Right atrium auricular region (tissue), 2 donors: Measurements from ENCODE around the gene JARID2. TPM values are rescaled to one million over a fixed set of nuclear protein-coding genes. Genes with fewer than 3 reads are reported as not detected.

Experiments
- DNase-seq: peaks from one replicate; pipeline ENCODE4 v3.0.0-alpha.2; 2019; ENCODE audit warnings: low spot score
- H3K27ac ChIP-seq, 2 donors: fragments of 200-600 bp; sonication (generic); 1 replicate in 1 of 2; 2 replicates in 1 of 2; pipeline ENCODE4 v1.5.1; 2016 to 2019
- H3K27me3 ChIP-seq, 2 donors: fragments of 200-600 bp; sonication (generic); one replicate each; pipeline versions ENCODE4 v1.5.1 to v1.6.0; 2017 to 2019
- H3K36me3 ChIP-seq: fragments of 200-600 bp; sonication (generic); one replicate; pipeline ENCODE4 v1.5.1; 2016
- H3K4me1 ChIP-seq, 2 donors: fragments of 200-600 bp; sonication (generic); one replicate each; pipeline versions ENCODE4 v1.5.1 to v1.6.0; 2017 to 2019
- H3K4me3 ChIP-seq, 2 donors: fragments of 200-600 bp; sonication (generic); 1 replicate in 1 of 2; 2 replicates in 1 of 2; pipeline ENCODE4 v1.5.1; 2017 to 2019; ENCODE audit warnings: mild to moderate bottlenecking in 1 of 2, moderate library complexity in 1 of 2
- H3K9me3 ChIP-seq, 2 donors: fragments of 200-600 bp; sonication (generic); one replicate each; pipeline ENCODE4 v1.5.1; 2019
- total RNA-seq, 2 donors: library from RNA; depleted of rRNA; stranded (reverse); fragments of >200 nt; gene quantifications; one replicate each; pipeline ENCODE4 v1.1.0, GENCODE V29; 2016
- TF ChIP-seq, protein P1 (sequence below), 2 donors: fragments of 200-600 bp; sonication (generic); IDR thresholded peaks; one replicate each; pipeline ENCODE4 v1.5.1; 2019; ENCODE audit warnings: antibody characterized with exemption in 2 of 2

Gene JARID2
- total RNA-seq, 2 donors from 2014 or later = 6.5 to 6.7 TPM

DNA sequence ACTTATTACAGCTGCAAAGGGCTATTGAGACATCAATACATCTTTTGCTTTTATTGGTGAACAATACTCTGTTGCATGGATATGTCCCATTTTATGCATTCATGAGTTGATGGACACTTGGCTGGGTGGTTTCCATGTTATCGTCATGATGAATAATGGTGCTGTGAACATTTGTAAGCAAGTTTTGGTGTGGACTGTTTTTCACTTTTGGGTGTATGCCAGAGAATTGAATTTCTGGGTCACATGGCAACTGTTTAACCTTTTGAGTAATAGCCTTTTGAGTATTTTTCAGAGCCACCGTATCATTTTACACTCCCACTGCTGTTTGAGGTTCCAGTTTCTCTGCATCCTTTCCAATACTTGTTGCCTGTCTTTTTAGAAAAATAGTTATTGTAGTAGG, 107.0 kb downstream of the JARID2 start:
- no peak for DNase-seq
- H3K4me3 ChIP-seq = no peak overlapping the region
- no peak overlapping the region for H3K27ac ChIP-seq
- H3K4me1 ChIP-seq = peaks cover 0 to 30% of the 10 kb centered on the region in 2 donors
- TF ChIP-seq, protein P1, sequence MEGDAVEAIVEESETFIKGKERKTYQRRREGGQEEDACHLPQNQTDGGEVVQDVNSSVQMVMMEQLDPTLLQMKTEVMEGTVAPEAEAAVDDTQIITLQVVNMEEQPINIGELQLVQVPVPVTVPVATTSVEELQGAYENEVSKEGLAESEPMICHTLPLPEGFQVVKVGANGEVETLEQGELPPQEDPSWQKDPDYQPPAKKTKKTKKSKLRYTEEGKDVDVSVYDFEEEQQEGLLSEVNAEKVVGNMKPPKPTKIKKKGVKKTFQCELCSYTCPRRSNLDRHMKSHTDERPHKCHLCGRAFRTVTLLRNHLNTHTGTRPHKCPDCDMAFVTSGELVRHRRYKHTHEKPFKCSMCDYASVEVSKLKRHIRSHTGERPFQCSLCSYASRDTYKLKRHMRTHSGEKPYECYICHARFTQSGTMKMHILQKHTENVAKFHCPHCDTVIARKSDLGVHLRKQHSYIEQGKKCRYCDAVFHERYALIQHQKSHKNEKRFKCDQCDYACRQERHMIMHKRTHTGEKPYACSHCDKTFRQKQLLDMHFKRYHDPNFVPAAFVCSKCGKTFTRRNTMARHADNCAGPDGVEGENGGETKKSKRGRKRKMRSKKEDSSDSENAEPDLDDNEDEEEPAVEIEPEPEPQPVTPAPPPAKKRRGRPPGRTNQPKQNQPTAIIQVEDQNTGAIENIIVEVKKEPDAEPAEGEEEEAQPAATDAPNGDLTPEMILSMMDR (IDR thresholded peaks at IDR 0.05) = no peak
- no peaks in the 10 kb centered on the region for H3K27me3 ChIP-seq
- H3K36me3 ChIP-seq = no peaks in the 10 kb centered on the region
- no peaks in the 10 kb centered on the region for H3K9me3 ChIP-seq

DNA sequence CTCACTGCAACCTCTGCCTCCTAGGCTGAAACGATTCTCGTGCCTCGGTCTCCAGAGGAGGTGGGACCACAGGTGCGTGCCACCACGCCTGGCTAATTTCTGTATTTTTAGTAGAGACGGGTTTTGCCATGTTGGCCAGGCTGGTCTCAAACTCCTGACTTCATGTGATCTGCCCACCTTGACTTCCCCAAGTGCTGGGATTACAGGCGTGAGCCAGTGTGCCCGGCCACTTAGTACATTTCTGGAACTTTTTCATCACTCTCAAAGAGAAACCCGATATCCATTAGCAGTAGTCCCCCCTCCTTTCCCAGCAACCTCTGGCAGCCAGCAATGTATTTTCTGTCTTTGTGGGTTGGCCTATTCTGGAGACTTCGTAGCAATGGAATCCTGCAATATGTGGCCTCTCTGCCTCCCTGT, 109.8 kb downstream of the JARID2 start:
- Histone ChIP-seq H3K27ac (no peak overlapping the region), H3K4me1 (peaks cover 0 to 34% of the 10 kb centered on the region in 2 donors), H3K4me3 (no peak overlapping the region)

DNA sequence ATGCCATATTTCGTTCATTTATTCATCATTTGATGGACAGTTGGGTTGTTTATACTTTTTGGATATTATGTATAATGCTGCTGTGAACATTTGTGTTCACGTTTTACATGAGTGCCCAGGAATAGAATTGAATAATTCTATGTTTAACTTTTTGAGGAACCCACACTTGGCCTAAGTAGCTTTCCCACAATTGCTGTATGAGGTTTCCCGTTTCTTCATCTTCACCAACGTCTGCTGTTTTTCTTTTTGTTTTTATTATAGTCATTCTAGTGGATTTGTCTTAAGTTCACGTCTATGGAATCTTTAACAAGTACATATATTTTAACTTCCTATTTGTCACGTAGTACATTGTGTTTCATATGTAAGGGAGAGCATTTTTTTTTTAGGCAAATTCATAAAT, 110.3 kb downstream of the JARID2 start:
- TF ChIP-seq, protein P1 (IDR thresholded peaks at IDR 0.05) = no peak
- Histone ChIP-seq H3K27me3 (no peaks in the 10 kb centered on the region), H3K4me3 (no peak overlapping the region), H3K9me3 (no peaks in the 10 kb centered on the region), H3K36me3 (no peaks in the 10 kb centered on the region), H3K27ac (no peak overlapping the region), H3K4me1 (peaks cover 0 to 30% of the 10 kb centered on the region in 2 donors)
- no peak for DNase-seq

More for the DNA sequence above, 109.8 kb downstream of the JARID2 start:
- no peaks in the 10 kb centered on the region for H3K27me3 ChIP-seq
- no peaks in the 10 kb centered on the region for H3K9me3 ChIP-seq
- no peaks in the 10 kb centered on the region for H3K36me3 ChIP-seq
- TF ChIP-seq, protein P1 (IDR thresholded peaks at IDR 0.05) = no peak
- no peak for DNase-seq

DNA sequence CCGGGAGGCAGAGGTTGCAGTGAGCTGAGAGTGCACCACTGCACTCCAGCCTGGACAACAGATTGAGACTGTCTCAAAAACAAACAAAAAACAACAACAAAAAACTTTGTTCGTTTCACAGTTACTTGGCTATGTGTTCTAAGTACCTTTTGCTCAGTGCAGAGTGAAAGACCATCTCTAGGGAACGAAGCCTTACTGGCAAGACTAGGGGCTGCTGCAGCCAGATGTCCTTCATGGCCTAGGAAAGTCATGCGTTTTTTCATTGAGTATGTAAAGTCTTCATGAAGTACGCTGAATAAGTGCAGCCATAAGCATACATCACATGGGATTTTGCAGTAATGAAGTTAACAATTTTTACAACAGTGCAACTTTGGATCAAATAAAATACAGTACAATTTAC, 111.1 kb downstream of the JARID2 start:
- Histone ChIP-seq H3K36me3 (no peaks in the 10 kb centered on the region), H3K27ac (no peak overlapping the region), H3K27me3 (no peaks in the 10 kb centered on the region), H3K4me1 (peaks cover 0 to 22% of the 10 kb centered on the region in 2 donors), H3K4me3 (no peak overlapping the region), H3K9me3 (no peaks in the 10 kb centered on the region)
- TF ChIP-seq, protein P1 (IDR thresholded peaks at IDR 0.05) = no peak
- no peak for DNase-seq

DNA sequence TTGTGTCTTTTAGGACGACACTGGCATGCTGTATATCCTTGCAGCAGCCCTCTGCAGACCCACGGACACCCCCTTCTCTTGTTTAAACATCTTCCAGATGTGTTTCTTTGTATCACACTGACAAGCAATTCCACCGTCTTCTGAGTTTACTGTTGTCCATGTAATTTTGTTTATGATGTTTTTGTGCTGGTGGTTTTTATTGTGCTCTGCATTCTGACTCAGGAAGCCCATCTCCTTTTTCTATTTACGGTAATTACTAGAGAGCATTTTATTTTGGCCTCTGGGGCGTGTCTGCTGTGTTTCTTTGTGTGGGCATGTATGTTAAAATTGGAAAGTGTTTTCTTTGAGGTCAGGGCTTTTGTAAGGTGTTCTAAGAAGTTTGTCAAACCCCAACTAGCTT, 111.9 kb downstream of the JARID2 start:
- H3K27me3 ChIP-seq = no peaks in the 10 kb centered on the region
- no peak for DNase-seq
- no peaks in the 10 kb centered on the region for H3K9me3 ChIP-seq
- H3K27ac ChIP-seq = no peak overlapping the region
- no peaks in the 10 kb centered on the region for H3K36me3 ChIP-seq
- H3K4me1 ChIP-seq = peaks cover 0 to 20% of the 10 kb centered on the region in 2 donors
- TF ChIP-seq, protein P1 (IDR thresholded peaks at IDR 0.05) = no peak
- no peak overlapping the region for H3K4me3 ChIP-seq
